HepG2 (cell line): ENCODE measurements around the gene PPP1R9B. TPM values are rescaled to one million over a fixed set of nuclear protein-coding genes. Genes with fewer than 3 reads are reported as not detected.

ENCODE experiments used
- AHDC1 ChIP-seq: sonication (generic); formaldehyde crosslinking; IDR thresholded peaks from 2 replicates; pipeline ENCODE4 v1.5.1; 2020; ENCODE audit warnings: mild to moderate bottlenecking, missing genetic modification reagents, borderline replicate concordance
- AHR ChIP-seq: IDR thresholded peaks from 2 replicates; pipeline ENCODE4 v1.6.1; 2018; ENCODE audit warnings: missing genetic modification reagents, missing compliant biosample characterization
- ATF1 ChIP-seq: IDR thresholded peaks from 2 replicates; pipeline ENCODE4 v1.6.1; 2016; ENCODE audit warnings: mild to moderate bottlenecking, control low read depth
- ATF2 ChIP-seq: sonication (generic); formaldehyde crosslinking; IDR thresholded peaks from 2 replicates; pipeline ENCODE4 v1.4.0; 2020; ENCODE audit warnings: missing genetic modification reagents
- IRF1 ChIP-seq: sonication (generic); formaldehyde crosslinking; IDR thresholded peaks from 2 replicates; pipeline ENCODE4 v1.4.0; 2020; ENCODE audit warnings: low read depth, mild to moderate bottlenecking, missing genetic modification reagents
- MEIS2 ChIP-seq: sonication (generic); formaldehyde crosslinking; IDR thresholded peaks from 2 replicates; pipeline ENCODE4 v1.9.0; 2021; ENCODE audit warnings: mild to moderate bottlenecking, missing genetic modification reagents
- PBX2 ChIP-seq: IDR thresholded peaks from 2 replicates; pipeline ENCODE4 v1.6.1; 2016; ENCODE audit warnings: control low read depth
- POGK ChIP-seq: sonication (generic); formaldehyde crosslinking; conservative IDR thresholded peaks from 2 replicates; pipeline ENCODE4 v1.8.0; 2022; ENCODE audit warnings: mild to moderate bottlenecking, moderate library complexity, missing genetic modification reagents
- SAFB2 ChIP-seq: sonication (generic); formaldehyde crosslinking; IDR thresholded peaks from 2 replicates; pipeline ENCODE4 v1.5.1; 2020; ENCODE audit warnings: missing genetic modification reagents, low read depth, mild to moderate bottlenecking, borderline replicate concordance
- ZNF264 ChIP-seq: sonication (generic); formaldehyde crosslinking; IDR thresholded peaks from 2 replicates; pipeline ENCODE4 v1.4.0; 2020; ENCODE audit warnings: missing genetic modification reagents
- ZNF274 ChIP-seq: sonication (generic); formaldehyde crosslinking; IDR thresholded peaks from 2 replicates; pipeline ENCODE4 v1.5.1; 2020; ENCODE audit warnings: mild to moderate bottlenecking, missing genetic modification reagents
- ZNF337 ChIP-seq: sonication (generic); formaldehyde crosslinking; IDR thresholded peaks from 2 replicates; pipeline ENCODE4 v1.5.1; 2020; ENCODE audit warnings: missing genetic modification reagents, low read depth, mild to moderate bottlenecking, borderline replicate concordance
- ZNF430 ChIP-seq: sonication (generic); formaldehyde crosslinking; IDR thresholded peaks from 2 replicates; pipeline ENCODE4 v1.9.0; 2021; ENCODE audit warnings: mild to moderate bottlenecking, missing genetic modification reagents
- ZNF484 ChIP-seq: sonication (generic); formaldehyde crosslinking; IDR thresholded peaks from 2 replicates; pipeline ENCODE4 v1.5.1; 2020; ENCODE audit warnings: mild to moderate bottlenecking, low read depth, missing genetic modification reagents, borderline replicate concordance
- ZNF572 ChIP-seq: sonication (generic); formaldehyde crosslinking; IDR thresholded peaks from 2 replicates; pipeline ENCODE4 v1.5.1; 2020; ENCODE audit warnings: mild to moderate bottlenecking, missing genetic modification reagents
- ZNF577 ChIP-seq: sonication (generic); formaldehyde crosslinking; IDR thresholded peaks from 2 replicates; pipeline ENCODE4 v1.4.0; 2020; ENCODE audit warnings: mild to moderate bottlenecking, low read depth, missing genetic modification reagents, borderline replicate concordance
- polyA plus RNA-seq, 8 experiments: library from polyadenylated mRNA; depleted of rRNA in 3 of 8; stranded (reverse) in 7 of 8; unstranded in 1 of 8; fragments of >200 nt; fragmentation: Illumina TruSeq in 4 of 8; extraction: Trizol in 4 of 8; gene quantifications; 2 replicates each; pipeline versions ENCODE4 v1.2.1 to v1.2.3, GENCODE V29; 2011 to 2016; ENCODE audit warnings: low read depth in 4 of 8, missing spikeins in 1 of 8, mixed read lengths in 1 of 8; ENCODE audit not compliant: insufficient read depth in 1 of 8
- total RNA-seq, 5 experiments: library from RNA; depleted of rRNA; stranded (reverse); fragments of >200 nt; fragmentation: Illumina TruSeq; extraction: Trizol; gene quantifications; 2 replicates each; pipeline ENCODE4 v1.2.3, GENCODE V29; 2016; ENCODE audit warnings: low read depth in 1 of 5

PPP1R9B gene
- total and polyA plus RNA-seq, 2 of the 13 experiments (the other 11 are each of a cell fraction or from before 2014, with no cell fraction given) = 9.4 to 15.8 TPM

GRCh38 chr17:50177983-50178834, 27.7 kb upstream of the PPP1R9B start (continued):
- TF ChIP-seq POGK = peak; percentile 63
- no peak for TF ChIP-seq IRF1 (CRISPR knock-in tag)
- peak; percentile 52; the same call in 1 of the 2 replicates for TF ChIP-seq AHR (CRISPR knock-in tag)
- peak; percentile 81 for TF ChIP-seq ZNF274 (CRISPR knock-in tag)
- no peak for TF ChIP-seq ZNF577 (CRISPR knock-in tag)
- no peak for TF ChIP-seq AHDC1 (CRISPR knock-in tag)
- no peak for TF ChIP-seq ZNF264 (CRISPR knock-in tag)
- no peak for TF ChIP-seq ZNF484 (CRISPR knock-in tag)
- no peak for TF ChIP-seq SAFB2
- TF ChIP-seq MEIS2 (CRISPR knock-in tag) = no peak
- no peak for TF ChIP-seq ZNF430 (CRISPR knock-in tag)
- no peak for TF ChIP-seq PBX2 (CRISPR knock-in tag)
- TF ChIP-seq ATF2 (CRISPR knock-in tag) = no peak
- no peak for TF ChIP-seq ZNF337 (CRISPR knock-in tag)
- no peak for TF ChIP-seq ATF1 (CRISPR knock-in tag)
- peak; percentile 77; the same call in 1 of the 2 replicates for TF ChIP-seq ZNF572
